GM19397 (cell line): ENCODE data around the gene ACSS3.
"Not testable (repeated sequence)": the region's sequence is repeated elsewhere in the genome, so short reads cannot be mapped to it uniquely, and the experiment has no call there.

ENCODE experiments used
- ATAC-seq: cut with Tn5 transposase; IDR thresholded peaks from one replicate; pipeline ENCODE4 v1.9.1; 2021; ENCODE audit warnings: mild to moderate bottlenecking, moderate library complexity; ENCODE audit not compliant: unreplicated experiment

ACSS3 gene

GRCh38 chr12:81077686-81078441 is at the start of gene ACSS3:
Gene ACSS3, plus strand, starts transcription at chr12:81078079. Its CDS starts 42 bp downstream, at chr12:81078121.
- ATAC-seq: no peak

GRCh38 chr12:81034926-81035325 is 43.0 kb upstream of the ACSS3 start:
- ATAC-seq: no peak

GRCh38 chr12:81039231-81039630 is 38.6 kb upstream of the ACSS3 start:
- ATAC-seq: no peak

- ATAC-seq: no peak
These were observed 33.7 kb upstream of the ACSS3 start for GRCh38 chr12:81043979-81044740.

- ATAC-seq: not testable (repeated sequence)
These were observed 12.9 kb upstream of the ACSS3 start for GRCh38 chr12:81064971-81065370.

- ATAC-seq: no peak
These were observed 7.0 kb upstream of the ACSS3 start for GRCh38 chr12:81070846-81071245.

- ATAC-seq: no peak
These were observed 2.3 kb upstream of the ACSS3 start for GRCh38 chr12:81075539-81075938.

GRCh38 chr12:81077329-81077685 is 572 bp upstream of the ACSS3 start:
- ATAC-seq: no peak

GRCh38 chr12:81078469-81079196 is 754 bp downstream of the ACSS3 start:
- ATAC-seq: no peak

- no peak for ATAC-seq
These were observed 1.6 kb downstream of the ACSS3 start for GRCh38 chr12:81079280-81080076.

GRCh38 chr12:81080431-81080983 is 2.6 kb downstream of the ACSS3 start:
- ATAC-seq: no peak

- no peak for ATAC-seq
These were observed 3.8 kb downstream of the ACSS3 start for GRCh38 chr12:81081726-81082125.

GRCh38 chr12:81083018-81083417 is 5.1 kb downstream of the ACSS3 start:
- ATAC-seq: no peak

GRCh38 chr12:81083906-81084513 is 6.1 kb downstream of the ACSS3 start:
- no peak for ATAC-seq

GRCh38 chr12:81084811-81085350 is 7.0 kb downstream of the ACSS3 start:
- ATAC-seq: no peak

- ATAC-seq: no peak
These were observed 8.0 kb downstream of the ACSS3 start for GRCh38 chr12:81085832-81086231.

GRCh38 chr12:81086342-81086741 is 8.5 kb downstream of the ACSS3 start:
- no peak for ATAC-seq

- ATAC-seq: no peak
These were observed 10.3 kb downstream of the ACSS3 start for GRCh38 chr12:81088221-81088620.

- no peak for ATAC-seq
These were observed 11.5 kb downstream of the ACSS3 start for GRCh38 chr12:81089412-81089811.

GRCh38 chr12:81092053-81092452 is 14.2 kb downstream of the ACSS3 start:
- no peak for ATAC-seq
